GM18873 (cell line): Measurements from ENCODE around the gene FEM1C.

Experiments used
- ATAC-seq: cut with Tn5 transposase; IDR thresholded peaks from one replicate; pipeline ENCODE4 v1.9.1; 2021; ENCODE audit warnings: mild to moderate bottlenecking, moderate library complexity, moderate number of reproducible peaks; ENCODE audit not compliant: unreplicated experiment, low FRiP score

Gene FEM1C, protein sequence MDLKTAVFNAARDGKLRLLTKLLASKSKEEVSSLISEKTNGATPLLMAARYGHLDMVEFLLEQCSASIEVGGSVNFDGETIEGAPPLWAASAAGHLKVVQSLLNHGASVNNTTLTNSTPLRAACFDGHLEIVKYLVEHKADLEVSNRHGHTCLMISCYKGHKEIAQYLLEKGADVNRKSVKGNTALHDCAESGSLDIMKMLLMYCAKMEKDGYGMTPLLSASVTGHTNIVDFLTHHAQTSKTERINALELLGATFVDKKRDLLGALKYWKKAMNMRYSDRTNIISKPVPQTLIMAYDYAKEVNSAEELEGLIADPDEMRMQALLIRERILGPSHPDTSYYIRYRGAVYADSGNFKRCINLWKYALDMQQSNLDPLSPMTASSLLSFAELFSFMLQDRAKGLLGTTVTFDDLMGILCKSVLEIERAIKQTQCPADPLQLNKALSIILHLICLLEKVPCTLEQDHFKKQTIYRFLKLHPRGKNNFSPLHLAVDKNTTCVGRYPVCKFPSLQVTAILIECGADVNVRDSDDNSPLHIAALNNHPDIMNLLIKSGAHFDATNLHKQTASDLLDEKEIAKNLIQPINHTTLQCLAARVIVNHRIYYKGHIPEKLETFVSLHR

GRCh38 chr5:115544436-115545350 lies at the start of gene FEM1C:
TSS of gene FEM1C (minus strand) at chr5:115544775. CDS start at chr5:115543493, 1,282 bp downstream.
- ATAC-seq = peak; percentile 95

GRCh38 chr5:115589043-115589442 lies 44.5 kb upstream of the FEM1C start:
- ATAC-seq = no peak

DNA sequence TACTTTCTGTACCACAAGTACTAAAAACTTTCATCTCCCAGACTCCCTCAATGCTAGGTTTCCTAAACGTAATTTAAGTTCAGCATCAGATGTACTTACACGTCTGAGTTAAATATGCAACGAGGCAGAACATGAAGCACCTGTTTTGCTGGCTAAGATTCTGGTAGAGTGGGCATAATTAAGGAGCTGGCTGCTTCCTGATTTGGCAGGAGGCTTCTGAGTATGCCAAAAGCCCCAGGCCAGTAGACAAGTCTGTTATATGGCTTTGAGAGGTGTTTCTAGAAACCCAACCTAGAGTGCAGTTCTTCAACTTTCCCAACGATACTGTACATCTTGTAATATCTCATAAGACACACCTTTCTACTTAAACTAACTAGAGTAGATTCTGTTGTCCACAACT lies 44.1 kb upstream of the FEM1C start:
- no peak for ATAC-seq

DNA sequence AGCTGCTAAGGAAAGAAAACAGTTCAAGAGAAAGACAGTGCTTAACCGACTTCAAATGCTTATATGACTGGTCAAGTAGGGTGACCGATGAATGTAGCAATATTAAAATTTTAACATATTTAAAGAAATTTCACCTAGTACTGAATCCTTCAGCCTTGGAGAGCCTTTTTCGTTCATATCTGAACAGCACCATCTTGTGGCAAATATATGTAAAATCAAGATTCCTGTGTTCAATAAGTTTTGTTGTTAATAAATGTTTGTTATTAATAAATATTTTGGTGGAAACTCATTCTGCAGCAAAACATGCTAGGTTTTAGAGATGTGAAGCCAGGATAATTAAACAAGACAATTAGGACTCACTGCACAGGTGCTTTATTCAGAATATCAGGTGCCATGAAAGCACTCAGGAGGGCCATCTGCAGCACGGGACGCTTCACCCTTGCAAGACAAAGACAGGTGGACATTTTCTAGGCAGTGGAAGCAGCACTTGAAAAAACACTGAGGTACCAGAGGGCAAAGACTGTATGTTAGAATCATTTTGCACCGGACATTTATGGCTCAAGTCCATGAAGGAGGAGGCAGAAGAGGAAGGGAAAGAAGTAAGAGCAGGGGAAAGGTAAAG lies 42.1 kb upstream of the FEM1C start:
- ATAC-seq = no peak

DNA sequence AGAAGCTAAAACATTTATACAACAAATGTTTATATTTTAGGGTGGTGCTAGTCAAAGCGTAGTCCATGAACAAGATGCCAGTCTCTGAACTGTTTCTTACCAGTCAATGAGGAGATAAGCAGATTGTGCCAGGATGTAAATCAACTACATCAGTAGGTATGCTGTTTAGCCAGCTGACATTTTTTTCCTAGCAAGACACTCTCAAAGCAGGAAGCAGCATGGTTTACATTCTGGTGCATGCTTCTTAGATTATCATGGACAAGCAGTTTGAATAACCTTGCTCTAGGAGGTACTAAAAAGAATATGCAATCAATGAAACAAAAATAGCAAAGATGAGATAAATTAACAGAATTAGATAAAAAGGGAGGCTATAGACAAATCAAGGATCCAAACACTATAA lies 40.7 kb upstream of the FEM1C start:
- no peak for ATAC-seq

DNA sequence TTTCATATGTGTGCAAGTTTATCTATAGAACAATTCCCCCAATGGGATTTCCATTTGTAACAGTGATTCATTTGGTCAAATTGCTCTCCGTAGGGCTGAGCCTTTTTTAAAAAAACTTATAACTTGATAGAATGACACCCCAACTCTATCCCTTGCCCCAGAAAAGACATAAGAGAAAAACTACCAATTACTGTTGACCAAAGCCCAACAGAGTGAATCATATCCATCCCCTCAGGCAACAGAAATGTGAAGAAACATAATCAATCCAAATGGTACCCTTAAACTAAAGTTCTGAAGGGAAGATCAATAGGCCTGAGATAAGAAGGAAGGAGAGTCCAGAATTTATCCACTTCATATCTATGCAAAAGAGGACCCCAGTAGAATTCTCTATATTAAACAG lies 39.9 kb upstream of the FEM1C start:
- no peak for ATAC-seq

DNA sequence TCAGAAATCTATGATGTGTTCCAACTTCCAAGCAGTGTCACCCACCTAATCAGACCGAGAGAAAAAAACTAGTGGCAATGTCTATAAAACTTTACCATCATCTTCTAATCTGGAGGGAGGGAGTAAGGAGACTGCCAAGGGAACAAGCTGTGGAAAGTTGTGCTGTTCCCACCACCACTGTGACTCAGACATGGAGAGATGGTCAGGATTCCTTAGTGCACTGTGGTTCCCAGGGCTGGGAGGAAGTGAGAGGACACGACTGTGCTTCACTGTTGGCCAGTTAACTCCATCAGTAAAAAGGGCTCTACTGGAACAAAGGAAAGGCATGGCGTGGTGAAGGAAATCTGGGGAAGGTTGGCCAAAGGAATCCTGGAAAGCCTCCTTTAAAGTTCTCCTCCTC lies 38.9 kb upstream of the FEM1C start:
- no peak for ATAC-seq

- no peak for ATAC-seq
Measured at GRCh38 chr5:115580941-115581340, 36.4 kb upstream of the FEM1C start.

DNA sequence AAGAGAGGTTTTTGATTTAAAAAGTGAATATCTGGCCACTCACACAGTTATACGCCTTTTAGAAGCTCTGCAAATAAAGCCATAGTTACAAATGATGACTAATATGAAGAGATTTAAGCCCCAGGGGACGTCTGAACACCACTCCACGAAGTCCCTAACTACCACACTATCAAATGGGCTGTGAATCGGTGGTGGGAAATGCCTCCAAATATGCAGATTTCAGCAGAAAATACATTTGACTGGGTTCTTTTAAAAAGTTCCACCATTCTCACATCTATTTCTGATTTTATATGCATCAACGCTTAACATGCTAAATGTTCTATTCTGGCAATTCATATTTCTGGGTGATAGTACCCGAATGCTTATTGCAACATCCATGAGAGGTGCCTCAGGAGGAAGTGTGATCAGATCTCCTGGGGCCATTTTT lies 35.2 kb upstream of the FEM1C start:
- peak; percentile 40 for ATAC-seq

GRCh38 chr5:115579216-115579615 lies 34.6 kb upstream of the FEM1C start:
- no peak for ATAC-seq

GRCh38 chr5:115578657-115579056 lies 34.1 kb upstream of the FEM1C start:
- ATAC-seq = peak; percentile 57

DNA sequence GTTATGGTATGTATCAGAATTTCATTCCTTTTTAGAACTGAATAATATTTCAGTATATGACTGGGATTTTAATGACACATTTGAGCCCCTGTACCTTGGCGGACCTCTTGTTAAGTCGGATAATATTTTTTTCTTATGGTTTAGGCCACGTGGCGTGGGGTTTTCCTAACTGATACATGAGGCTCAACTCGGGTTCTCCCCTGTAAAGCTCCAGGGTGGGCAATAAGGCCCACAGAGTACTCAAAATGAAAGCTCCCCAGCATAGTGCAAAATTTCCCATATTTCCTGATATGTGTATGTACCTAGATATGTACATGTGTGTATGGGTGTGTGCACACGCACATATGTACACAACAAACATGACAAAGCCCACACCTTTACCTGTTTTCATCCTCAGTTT lies 33.2 kb upstream of the FEM1C start:
- ATAC-seq = no peak

DNA sequence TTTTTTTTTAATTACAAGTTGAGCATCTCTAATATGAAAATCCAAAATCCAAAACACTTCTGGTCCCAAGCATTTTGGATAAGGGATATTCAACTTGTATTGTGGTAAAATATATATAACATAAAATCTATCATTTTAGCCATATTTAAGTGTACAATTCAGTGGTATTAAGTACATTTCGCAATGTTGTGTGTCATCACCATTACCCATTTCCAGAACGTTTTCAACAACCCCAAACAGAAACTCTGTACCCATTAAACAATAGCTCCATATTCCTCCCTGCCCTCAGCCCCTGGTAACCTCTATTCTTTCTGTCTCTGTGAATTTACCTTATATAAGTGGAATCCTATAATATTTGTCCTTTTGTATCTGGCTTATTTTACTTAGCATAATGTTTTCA lies 32.8 kb upstream of the FEM1C start:
- ATAC-seq = no peak

DNA sequence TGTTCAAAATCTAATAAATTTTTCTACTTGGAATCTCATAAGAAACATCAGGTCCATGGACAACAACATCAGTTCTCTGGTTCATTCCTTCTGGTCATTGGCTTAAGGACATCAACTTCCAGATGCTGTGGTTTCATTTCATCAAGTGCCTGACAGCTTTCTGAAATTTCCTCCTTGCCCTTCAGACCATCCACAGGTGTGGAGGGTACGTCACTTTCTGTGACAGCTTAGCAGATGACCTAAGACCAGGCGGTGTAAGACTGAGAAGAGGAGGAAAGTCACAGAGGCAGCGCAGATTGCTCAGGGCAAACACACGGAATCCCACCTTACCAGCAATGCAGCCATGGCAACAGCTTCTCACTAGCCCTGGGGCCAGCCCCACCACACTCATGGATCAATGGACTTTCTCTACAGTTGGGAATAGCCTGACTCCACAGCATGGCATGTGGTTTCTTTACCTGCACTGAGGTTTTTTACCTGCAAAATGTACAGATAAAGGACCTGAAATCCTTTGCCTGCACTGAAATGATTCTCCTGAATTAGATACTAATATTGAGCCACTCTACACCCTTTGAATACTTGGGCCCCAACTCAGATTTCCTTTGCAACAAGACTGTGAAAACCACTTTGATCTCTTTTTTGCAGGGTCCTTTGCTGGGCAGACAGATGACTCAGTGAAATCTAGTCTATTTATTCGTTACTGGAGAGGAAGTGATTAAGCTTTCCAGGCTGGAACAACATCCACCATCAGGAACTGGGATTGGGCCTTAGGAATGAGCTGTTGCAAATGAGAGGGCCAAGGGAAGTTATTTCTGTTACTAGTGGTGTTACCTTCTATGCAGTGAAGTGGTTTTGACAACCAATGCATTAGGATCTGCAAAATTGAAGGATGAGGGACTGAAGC lies 30.8 kb upstream of the FEM1C start:
- ATAC-seq = peak; percentile 36

- no peak for ATAC-seq
Measured at GRCh38 chr5:115573133-115573532, 28.6 kb upstream of the FEM1C start.

DNA sequence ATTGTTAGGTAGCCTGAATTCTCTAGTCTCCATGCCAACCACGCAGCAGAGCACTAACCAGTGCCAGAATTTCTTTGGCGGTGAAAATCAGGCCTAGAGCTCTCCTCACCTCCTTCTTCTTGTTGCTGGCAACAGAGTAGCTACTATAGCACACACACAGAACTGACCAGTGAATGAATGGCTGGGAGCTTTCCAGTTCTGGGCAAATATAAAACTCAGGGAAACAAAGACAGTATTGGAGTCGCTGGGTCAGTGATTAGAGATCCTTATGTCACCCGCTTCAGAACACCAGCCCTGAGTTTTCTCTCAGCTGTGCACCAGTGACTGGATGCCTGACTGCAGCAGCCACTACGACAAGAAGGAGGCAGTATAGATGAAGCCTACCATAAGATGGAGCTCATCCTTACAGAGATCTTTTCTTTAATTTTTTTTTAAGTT lies 26.9 kb upstream of the FEM1C start:
- no peak for ATAC-seq

DNA sequence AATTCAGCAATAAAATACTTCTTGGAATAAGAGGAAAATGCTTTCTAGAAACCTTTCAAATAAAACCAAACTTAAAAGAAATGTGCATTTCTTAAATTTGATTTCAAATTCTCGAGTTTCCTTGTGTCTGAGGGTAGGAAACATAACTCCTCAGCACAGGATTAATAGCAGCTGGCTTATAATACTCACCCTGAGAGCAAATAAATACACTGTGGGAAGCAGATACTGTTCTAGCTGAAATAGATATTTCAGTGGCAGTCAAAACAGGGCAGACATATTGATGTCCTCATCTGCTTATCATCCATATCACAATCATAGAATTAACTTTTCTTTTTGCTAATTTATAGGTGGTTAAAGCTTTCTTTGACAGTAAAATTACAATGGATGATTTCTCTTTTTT lies 24.1 kb upstream of the FEM1C start:
- no peak for ATAC-seq

DNA sequence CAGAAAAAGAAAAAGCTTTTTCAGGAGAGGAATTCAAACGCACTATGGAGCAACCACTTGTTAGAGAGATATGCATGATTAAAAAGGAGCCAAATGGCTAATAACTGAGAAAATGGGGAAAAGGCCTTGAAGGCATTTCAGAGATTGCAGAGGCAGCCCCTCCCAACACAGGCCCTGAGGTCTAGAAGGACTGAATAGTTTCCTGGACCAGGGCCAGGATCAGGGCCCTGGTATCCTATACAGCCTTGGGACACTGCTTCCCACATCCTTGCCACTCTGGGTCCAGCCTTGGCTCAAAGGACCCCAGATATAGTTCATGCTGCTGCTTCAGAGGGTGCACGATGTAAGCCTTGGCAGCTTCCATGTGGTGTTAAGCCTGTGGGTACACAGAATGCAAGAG lies 20.7 kb upstream of the FEM1C start:
- ATAC-seq = no peak

GRCh38 chr5:115561176-115561575 lies 16.6 kb upstream of the FEM1C start:
- no peak for ATAC-seq

DNA sequence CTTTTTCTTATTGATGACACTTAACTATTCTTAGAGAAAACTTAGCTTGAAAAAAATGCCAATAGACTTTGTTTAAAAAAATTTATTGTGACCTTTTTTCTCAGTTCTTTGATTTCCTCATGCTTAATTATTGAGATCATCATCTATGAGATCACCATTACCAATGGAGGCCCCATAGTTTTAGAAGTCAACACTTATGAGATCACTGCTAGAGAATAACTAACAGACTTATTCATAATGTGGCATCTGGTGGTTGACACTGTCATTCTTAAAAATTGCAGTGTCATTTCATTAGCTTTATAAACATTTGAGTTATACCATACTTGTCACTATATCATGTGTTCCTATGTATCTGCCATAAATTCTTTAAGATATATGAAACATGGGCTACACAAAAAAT lies 14.9 kb upstream of the FEM1C start:
- ATAC-seq = no peak
